Astrocyte of the spinal cord (primary cell): ENCODE data around the gene CFH.
A peak's percentile ranks its signal among the peaks of the same experiment; 100 is the strongest.

Experiments
- DNase-seq: peaks from one replicate; pipeline ENCODE4 v3.0.0; 2011; ENCODE audit warnings: low read depth, low spot score
- H3K4me3 ChIP-seq: 2 replicates; pipeline ENCODE4 v1.5.1; 2011; ENCODE audit warnings: low read depth, mild to moderate bottlenecking, low read length, moderate library complexity
- CTCF ChIP-seq: IDR thresholded peaks from 2 replicates; pipeline ENCODE4 v1.5.1; 2012; ENCODE audit warnings: low read depth, mild to moderate bottlenecking, low read length, inconsistent platforms
- in situ Hi-C: cut with HindIII; loops from 2 replicates; pipeline ENCODE4 v1.10.0; 2017; ENCODE audit warnings: low sequenced_read_pairs

The CFH gene

GRCh38 chr1:196677781-196678509, 26.1 kb downstream of the CFH start:
- in situ Hi-C loops = no loop called here
- H3K4me3 ChIP-seq = no peak overlapping the region
- DNase-seq = peak; percentile 39
- no peak for TF ChIP-seq CTCF

- no peak overlapping the region for H3K4me3 ChIP-seq
- no peak for TF ChIP-seq CTCF
- DNase-seq = peak; percentile 83
- in situ Hi-C loops = no loop called here
Measured at GRCh38 chr1:196678510-196678884, 26.7 kb downstream of the CFH start.

GRCh38 chr1:196680107-196680506, 28.3 kb downstream of the CFH start:
- TF ChIP-seq CTCF = no peak

GRCh38 chr1:196684476-196684875, 32.6 kb downstream of the CFH start:
- H3K4me3 ChIP-seq = no peak overlapping the region
- in situ Hi-C loops = no loop called here
- DNase-seq = no peak
- no peak for TF ChIP-seq CTCF

More at GRCh38 chr1:196680107-196680506, 28.3 kb downstream of the CFH start:
- DNase-seq = peak; percentile 77
- in situ Hi-C loops = no loop called here
- H3K4me3 ChIP-seq = no peak overlapping the region

- in situ Hi-C loops = no loop called here
- DNase-seq = no peak
- TF ChIP-seq CTCF = no peak
- H3K4me3 ChIP-seq = no peak overlapping the region
Measured at GRCh38 chr1:196685506-196685905, 33.7 kb downstream of the CFH start.

GRCh38 chr1:196689001-196689400, 37.2 kb downstream of the CFH start:
- H3K4me3 ChIP-seq = no peak overlapping the region

More at GRCh38 chr1:196689001-196689400, 37.2 kb downstream of the CFH start:
- TF ChIP-seq CTCF = no peak
- no peak for DNase-seq
- in situ Hi-C loops = no loop called here
